Mammary microvascular endothelial cell (primary cell): ENCODE results near the gene IL2RG. TPM values are rescaled to one million over a fixed set of nuclear protein-coding genes. Genes with fewer than 3 reads are reported as not detected.

ENCODE experiments used
- total RNA-seq: library from RNA; depleted of rRNA; stranded (reverse); fragments of >200 nt; gene quantifications from 2 replicates; pipeline ENCODE4 v1.2.3, GENCODE V29; 2015

IL2RG gene
- 1.3 and 1.9 TPM in 2 replicates for total RNA-seq

GRCh38 chrX:71111141-71111843, at the start of gene IL2RG:
Gene IL2RG (minus strand): TSS chrX:71111577. CDS start chrX:71111539, 38 bp downstream.

GRCh38 chrX:71144651-71145050, 33.3 kb upstream of the IL2RG start, which contains the start of gene NLGN3:
Gene NLGN3 (plus strand): TSS chrX:71144841. CDS start chrX:71147750, 2,909 bp downstream.

GRCh38 chrX:71118032-71118984, 6.9 kb upstream of the IL2RG start, which contains the start of gene MED12:
Gene MED12 (plus strand): TSS chrX:71118596. CDS start chrX:71118755, 159 bp downstream.

GRCh38 chrX:71106427-71106826, 5.0 kb downstream of the IL2RG start, which contains the start of gene CXorf65:
Gene CXorf65 (minus strand): TSS chrX:71106740. CDS start chrX:71106556, 184 bp downstream.

GRCh38 chrX:71095555-71095980, 15.8 kb downstream of the IL2RG start, which contains the start of gene FOXO4:
Gene FOXO4 (plus strand): TSS chrX:71095851. CDS start chrX:71096529, 678 bp downstream.

GRCh38 chrX:71068044-71068918, 43.1 kb downstream of the IL2RG start, which contains the start of gene SNX12:
Gene SNX12 (minus strand): TSS chrX:71068334. CDS start chrX:71068306, 28 bp downstream.

Other genes with a start within 250 kb of the IL2RG start
- not detected in 2 replicates for gene TEX11, start 202.9 kb downstream of the IL2RG start, total RNA-seq
- gene SLC7A3, start 180.5 kb downstream of the IL2RG start, total RNA-seq, result not detected in 2 replicates
- 85.9 and 90.5 TPM in 2 replicates for gene SNX12, start 43.2 kb downstream of the IL2RG start, total RNA-seq
- 3.7 and 4.3 TPM in 2 replicates for gene FOXO4, start 15.7 kb downstream of the IL2RG start, total RNA-seq
- not detected in 2 replicates for gene CXorf65, start 4.8 kb downstream of the IL2RG start, total RNA-seq
- gene MED12, start 7.0 kb upstream of the IL2RG start, total RNA-seq, result 18.5 and 22.7 TPM in 2 replicates
- gene NLGN3, start 33.3 kb upstream of the IL2RG start, total RNA-seq, result 0.05 TPM in 1 of 2 replicates, not detected in the other
- gene GJB1, start 111.6 kb upstream of the IL2RG start, total RNA-seq, result not detected in 2 replicates
- 15.3 and 15.6 TPM in 2 replicates for gene ZMYM3, start 142.6 kb upstream of the IL2RG start, total RNA-seq
- gene NONO, start 172.1 kb upstream of the IL2RG start, total RNA-seq, result 283 TPM in 2 replicates
- gene ITGB1BP2, start 190.2 kb upstream of the IL2RG start, total RNA-seq, result 0.20 and 1.00 TPM in 2 replicates